HEK293 (cell line): Measurements from ENCODE around the gene GPAM.

Source experiments
- CTCF ChIA-PET: fragments of 350-600 bp; formaldehyde crosslinking; extraction: SDS; loops from one replicate; lab custom pipeline; 2021; ENCODE audit warnings: antibody characterized with exemption; lab: Yijun Ruan, JAX
- POLR2A ChIA-PET: fragments of 300-600 bp; formaldehyde crosslinking; extraction: SDS; loops from one replicate; lab custom pipeline; 2020; ENCODE audit warnings: antibody characterized with exemption, inconsistent platforms; lab: Yijun Ruan, JAX
- H3K27ac ChIP-seq: fragments of 200-500 bp; sonication (Bioruptor generic); 2 replicates; pipeline ENCODE4 v1.5.1; 2014; ENCODE audit warnings: low read depth, low read length, control low read depth, inconsistent platforms; ENCODE audit errors: extremely low read depth
- H3K36me3 ChIP-seq, 2 experiments: fragments of 200-500 bp in 1 of 2; sonication (Bioruptor generic) in 1 of 2; 1 replicate in 1 of 2; 2 replicates in 1 of 2; pipeline ENCODE4 v1.5.1; 2014 to 2017; ENCODE audit warnings: inconsistent platforms in 2 of 2, low read length in 2 of 2; ENCODE audit not compliant: control insufficient read depth in 2 of 2, insufficient read depth in 1 of 2
- H3K4me1 ChIP-seq: fragments of 200-500 bp; sonication (Bioruptor generic); 2 replicates; pipeline ENCODE4 v1.5.1; 2014; ENCODE audit warnings: mild to moderate bottlenecking, low read length, inconsistent platforms; ENCODE audit not compliant: control insufficient read depth, insufficient read depth
- H3K4me3 ChIP-seq: 2 replicates; pipeline ENCODE4 v1.5.1; 2011; ENCODE audit warnings: low read depth, mild to moderate bottlenecking, control low read depth, low read length, moderate library complexity
- H3K9me3 ChIP-seq: fragments of 200-500 bp; sonication (Bioruptor generic); 2 replicates; pipeline ENCODE4 v1.5.1; 2014; ENCODE audit warnings: low read depth, low read length, inconsistent platforms; ENCODE audit not compliant: control insufficient read depth, insufficient read depth
- GLI4 ChIP-seq: fragments of 450-650 bp; formaldehyde crosslinking; IDR thresholded peaks from 2 replicates; pipeline ENCODE4 v1.5.1; 2016; ENCODE audit warnings: missing biosample characterization, missing genetic modification characterization
- KLF10 ChIP-seq: fragments of 450-650 bp; IDR thresholded peaks from 2 replicates; pipeline ENCODE4 v1.5.1; 2018; ENCODE audit warnings: missing biosample characterization, mild to moderate bottlenecking, missing genetic modification characterization
- SCRT2 ChIP-seq: fragments of 450-650 bp; formaldehyde crosslinking; IDR thresholded peaks from 2 replicates; pipeline ENCODE4 v1.5.1; 2016; ENCODE audit warnings: missing biosample characterization, missing genetic modification characterization
- ZBTB1 ChIP-seq: fragments of 450-650 bp; formaldehyde crosslinking; IDR thresholded peaks from 2 replicates; pipeline ENCODE4 v1.5.1; 2016; ENCODE audit warnings: missing biosample characterization, missing genetic modification characterization
- ZNF132 ChIP-seq: fragments of 450-650 bp; formaldehyde crosslinking; IDR thresholded peaks from 2 replicates; pipeline ENCODE4 v1.5.1; 2017; ENCODE audit warnings: missing biosample characterization, missing genetic modification characterization, borderline replicate concordance
- ZNF248 ChIP-seq: fragments of 450-650 bp; formaldehyde crosslinking; IDR thresholded peaks from 2 replicates; pipeline ENCODE4 v1.5.1; 2017; ENCODE audit warnings: missing biosample characterization, missing genetic modification characterization
- ZNF341 ChIP-seq: fragments of 450-650 bp; formaldehyde crosslinking; IDR thresholded peaks from 2 replicates; pipeline ENCODE4; 2016; ENCODE audit warnings: low read depth, missing biosample characterization, missing genetic modification characterization
- ZNF433 ChIP-seq: fragments of 450-650 bp; formaldehyde crosslinking; IDR thresholded peaks from 2 replicates; pipeline ENCODE4 v1.5.1; 2016; ENCODE audit warnings: missing biosample characterization, missing genetic modification characterization, low read depth
- ZNF530 ChIP-seq: fragments of 450-650 bp; formaldehyde crosslinking; IDR thresholded peaks from 2 replicates; pipeline ENCODE4 v1.5.1; 2016; ENCODE audit warnings: low read depth, missing biosample characterization, missing genetic modification characterization
- ZNF600 ChIP-seq: fragments of 450-650 bp; formaldehyde crosslinking; IDR thresholded peaks from 2 replicates; pipeline ENCODE4 v1.5.1; 2016; ENCODE audit warnings: missing biosample characterization, missing genetic modification characterization
- ZNF629 ChIP-seq: fragments of 450-650 bp; formaldehyde crosslinking; IDR thresholded peaks from 2 replicates; pipeline ENCODE4 v1.5.1; 2017; ENCODE audit warnings: missing biosample characterization, missing genetic modification characterization
- ZNF785 ChIP-seq: fragments of 450-650 bp; formaldehyde crosslinking; IDR thresholded peaks from 2 replicates; pipeline ENCODE4 v1.5.1; 2016; ENCODE audit warnings: missing biosample characterization, missing genetic modification characterization
- TF ChIP-seq, protein P1 (sequence below): fragments of 450-650 bp; IDR thresholded peaks from 2 replicates; pipeline ENCODE4 v1.5.1; 2018; ENCODE audit warnings: missing biosample characterization, missing genetic modification characterization
- TF ChIP-seq, protein P2 (sequence below): fragments of 450-650 bp; formaldehyde crosslinking; IDR thresholded peaks from 2 replicates; pipeline ENCODE4 v1.5.1; 2016; ENCODE audit warnings: missing biosample characterization, missing genetic modification characterization
- TF ChIP-seq, protein P3 (sequence below): fragments of 450-650 bp; formaldehyde crosslinking; IDR thresholded peaks from 2 replicates; pipeline ENCODE4 v1.5.1; 2016; ENCODE audit warnings: missing biosample characterization, missing genetic modification characterization
- TF ChIP-seq, protein P4 (sequence below): fragments of 450-650 bp; formaldehyde crosslinking; conservative IDR thresholded peaks from 2 replicates; pipeline ENCODE4 v1.5.1; 2016; ENCODE audit warnings: low read depth, missing biosample characterization, missing genetic modification characterization
- TF ChIP-seq, protein P5 (sequence below): fragments of 450-650 bp; formaldehyde crosslinking; IDR thresholded peaks from 2 replicates; pipeline ENCODE4 v1.5.1; 2016; ENCODE audit warnings: missing biosample characterization, missing genetic modification characterization, borderline replicate concordance

GPAM gene

DNA sequence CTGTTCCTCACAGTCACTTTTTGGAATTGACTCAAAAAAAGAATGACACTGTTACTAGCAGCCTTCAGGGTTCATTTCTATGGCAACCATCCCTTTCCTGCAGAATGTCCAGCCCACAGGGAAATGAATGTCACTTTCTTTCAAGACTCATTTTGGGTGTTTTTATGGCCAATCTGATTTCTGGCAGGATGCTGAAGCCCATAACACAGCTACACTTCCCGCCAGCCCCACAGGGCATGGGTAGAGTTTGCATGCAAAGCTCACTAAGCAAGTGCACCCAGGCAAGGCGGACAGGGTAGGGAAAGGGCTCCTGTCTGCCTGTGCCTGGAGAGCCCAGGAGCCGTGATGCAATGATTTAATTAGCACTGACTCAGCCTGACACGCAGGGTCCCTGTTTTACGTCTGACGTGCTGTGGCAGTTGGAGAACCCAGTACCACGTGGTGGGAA, 26.1 kb upstream of the GPAM start (continued):
- TF ChIP-seq, protein P1, sequence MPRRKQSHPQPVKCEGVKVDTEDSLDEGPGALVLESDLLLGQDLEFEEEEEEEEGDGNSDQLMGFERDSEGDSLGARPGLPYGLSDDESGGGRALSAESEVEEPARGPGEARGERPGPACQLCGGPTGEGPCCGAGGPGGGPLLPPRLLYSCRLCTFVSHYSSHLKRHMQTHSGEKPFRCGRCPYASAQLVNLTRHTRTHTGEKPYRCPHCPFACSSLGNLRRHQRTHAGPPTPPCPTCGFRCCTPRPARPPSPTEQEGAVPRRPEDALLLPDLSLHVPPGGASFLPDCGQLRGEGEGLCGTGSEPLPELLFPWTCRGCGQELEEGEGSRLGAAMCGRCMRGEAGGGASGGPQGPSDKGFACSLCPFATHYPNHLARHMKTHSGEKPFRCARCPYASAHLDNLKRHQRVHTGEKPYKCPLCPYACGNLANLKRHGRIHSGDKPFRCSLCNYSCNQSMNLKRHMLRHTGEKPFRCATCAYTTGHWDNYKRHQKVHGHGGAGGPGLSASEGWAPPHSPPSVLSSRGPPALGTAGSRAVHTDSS (tag by site-specific recombination): no peak
- no peak for TF ChIP-seq ZNF341 (tag by site-specific recombination)
- TF ChIP-seq ZBTB1: no peak
- TF ChIP-seq, protein P2, sequence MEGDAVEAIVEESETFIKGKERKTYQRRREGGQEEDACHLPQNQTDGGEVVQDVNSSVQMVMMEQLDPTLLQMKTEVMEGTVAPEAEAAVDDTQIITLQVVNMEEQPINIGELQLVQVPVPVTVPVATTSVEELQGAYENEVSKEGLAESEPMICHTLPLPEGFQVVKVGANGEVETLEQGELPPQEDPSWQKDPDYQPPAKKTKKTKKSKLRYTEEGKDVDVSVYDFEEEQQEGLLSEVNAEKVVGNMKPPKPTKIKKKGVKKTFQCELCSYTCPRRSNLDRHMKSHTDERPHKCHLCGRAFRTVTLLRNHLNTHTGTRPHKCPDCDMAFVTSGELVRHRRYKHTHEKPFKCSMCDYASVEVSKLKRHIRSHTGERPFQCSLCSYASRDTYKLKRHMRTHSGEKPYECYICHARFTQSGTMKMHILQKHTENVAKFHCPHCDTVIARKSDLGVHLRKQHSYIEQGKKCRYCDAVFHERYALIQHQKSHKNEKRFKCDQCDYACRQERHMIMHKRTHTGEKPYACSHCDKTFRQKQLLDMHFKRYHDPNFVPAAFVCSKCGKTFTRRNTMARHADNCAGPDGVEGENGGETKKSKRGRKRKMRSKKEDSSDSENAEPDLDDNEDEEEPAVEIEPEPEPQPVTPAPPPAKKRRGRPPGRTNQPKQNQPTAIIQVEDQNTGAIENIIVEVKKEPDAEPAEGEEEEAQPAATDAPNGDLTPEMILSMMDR: no peak
- TF ChIP-seq GLI4 (tag by site-specific recombination): no peak
- TF ChIP-seq KLF10 (tag by site-specific recombination): no peak
- TF ChIP-seq, protein P3, sequence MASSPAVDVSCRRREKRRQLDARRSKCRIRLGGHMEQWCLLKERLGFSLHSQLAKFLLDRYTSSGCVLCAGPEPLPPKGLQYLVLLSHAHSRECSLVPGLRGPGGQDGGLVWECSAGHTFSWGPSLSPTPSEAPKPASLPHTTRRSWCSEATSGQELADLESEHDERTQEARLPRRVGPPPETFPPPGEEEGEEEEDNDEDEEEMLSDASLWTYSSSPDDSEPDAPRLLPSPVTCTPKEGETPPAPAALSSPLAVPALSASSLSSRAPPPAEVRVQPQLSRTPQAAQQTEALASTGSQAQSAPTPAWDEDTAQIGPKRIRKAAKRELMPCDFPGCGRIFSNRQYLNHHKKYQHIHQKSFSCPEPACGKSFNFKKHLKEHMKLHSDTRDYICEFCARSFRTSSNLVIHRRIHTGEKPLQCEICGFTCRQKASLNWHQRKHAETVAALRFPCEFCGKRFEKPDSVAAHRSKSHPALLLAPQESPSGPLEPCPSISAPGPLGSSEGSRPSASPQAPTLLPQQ (tag by site-specific recombination): 0 out of 2 replicates have a peak, but pooled peaks have one; percentile 28
- TF ChIP-seq ZNF785 (tag by site-specific recombination): no peak
- TF ChIP-seq ZNF629 (tag by site-specific recombination): peak; percentile 85
- TF ChIP-seq, protein P4, sequence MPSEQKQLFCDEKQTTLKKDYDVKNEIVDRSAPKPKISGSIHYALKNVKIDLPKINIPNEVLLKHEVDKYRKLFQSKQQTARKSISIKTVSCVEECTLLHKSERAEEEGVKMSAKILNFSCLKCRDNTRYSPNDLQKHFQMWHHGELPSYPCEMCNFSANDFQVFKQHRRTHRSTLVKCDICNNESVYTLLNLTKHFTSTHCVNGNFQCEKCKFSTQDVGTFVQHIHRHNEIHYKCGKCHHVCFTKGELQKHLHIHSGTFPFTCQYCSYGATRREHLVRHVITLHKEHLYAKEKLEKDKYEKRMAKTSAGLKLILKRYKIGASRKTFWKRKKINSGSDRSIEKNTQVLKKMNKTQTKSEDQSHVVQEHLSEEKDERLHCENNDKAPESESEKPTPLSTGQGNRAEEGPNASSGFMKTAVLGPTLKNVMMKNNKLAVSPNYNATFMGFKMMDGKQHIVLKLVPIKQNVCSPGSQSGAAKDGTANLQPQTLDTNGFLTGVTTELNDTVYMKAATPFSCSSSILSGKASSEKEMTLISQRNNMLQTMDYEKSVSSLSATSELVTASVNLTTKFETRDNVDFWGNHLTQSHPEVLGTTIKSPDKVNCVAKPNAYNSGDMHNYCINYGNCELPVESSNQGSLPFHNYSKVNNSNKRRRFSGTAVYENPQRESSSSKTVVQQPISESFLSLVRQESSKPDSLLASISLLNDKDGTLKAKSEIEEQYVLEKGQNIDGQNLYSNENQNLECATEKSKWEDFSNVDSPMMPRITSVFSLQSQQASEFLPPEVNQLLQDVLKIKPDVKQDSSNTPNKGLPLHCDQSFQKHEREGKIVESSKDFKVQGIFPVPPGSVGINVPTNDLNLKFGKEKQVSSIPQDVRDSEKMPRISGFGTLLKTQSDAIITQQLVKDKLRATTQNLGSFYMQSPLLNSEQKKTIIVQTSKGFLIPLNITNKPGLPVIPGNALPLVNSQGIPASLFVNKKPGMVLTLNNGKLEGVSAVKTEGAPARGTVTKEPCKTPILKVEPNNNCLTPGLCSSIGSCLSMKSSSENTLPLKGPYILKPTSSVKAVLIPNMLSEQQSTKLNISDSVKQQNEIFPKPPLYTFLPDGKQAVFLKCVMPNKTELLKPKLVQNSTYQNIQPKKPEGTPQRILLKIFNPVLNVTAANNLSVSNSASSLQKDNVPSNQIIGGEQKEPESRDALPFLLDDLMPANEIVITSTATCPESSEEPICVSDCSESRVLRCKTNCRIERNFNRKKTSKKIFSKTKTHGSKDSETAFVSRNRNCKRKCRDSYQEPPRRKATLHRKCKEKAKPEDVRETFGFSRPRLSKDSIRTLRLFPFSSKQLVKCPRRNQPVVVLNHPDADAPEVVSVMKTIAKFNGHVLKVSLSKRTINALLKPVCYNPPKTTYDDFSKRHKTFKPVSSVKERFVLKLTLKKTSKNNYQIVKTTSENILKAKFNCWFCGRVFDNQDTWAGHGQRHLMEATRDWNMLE (tag by site-specific recombination): 0 out of 2 replicates have a peak, but pooled peaks have one; percentile 13

DNA sequence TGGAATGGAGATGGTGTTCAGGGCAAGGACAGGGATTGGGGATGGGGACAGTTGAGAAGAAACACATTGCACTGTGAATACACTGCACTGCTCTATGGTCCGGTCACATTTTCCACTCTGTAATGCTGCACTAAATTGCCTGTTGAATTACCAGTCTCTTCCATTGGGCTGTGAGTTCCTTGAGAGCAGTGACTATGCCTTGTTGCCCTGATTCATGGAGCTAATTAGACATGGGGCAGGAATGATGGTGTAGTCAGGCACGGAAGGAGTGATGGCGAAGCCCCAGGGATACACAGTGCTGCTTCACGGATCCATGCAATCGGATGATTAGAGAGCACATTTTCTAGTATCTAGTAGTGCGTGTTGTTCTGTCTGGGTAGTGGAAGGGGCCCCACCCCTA, 25.4 kb upstream of the GPAM start:
- Histone ChIP-seq H3K9me3 (no peaks in the 10 kb centered on the region), H3K27ac (no peak overlapping the region), H3K4me3 (no peak overlapping the region), H3K36me3 (no peaks in the 10 kb centered on the region), H3K4me1 (no peaks in the 10 kb centered on the region)
- TF ChIP-seq, protein P5, sequence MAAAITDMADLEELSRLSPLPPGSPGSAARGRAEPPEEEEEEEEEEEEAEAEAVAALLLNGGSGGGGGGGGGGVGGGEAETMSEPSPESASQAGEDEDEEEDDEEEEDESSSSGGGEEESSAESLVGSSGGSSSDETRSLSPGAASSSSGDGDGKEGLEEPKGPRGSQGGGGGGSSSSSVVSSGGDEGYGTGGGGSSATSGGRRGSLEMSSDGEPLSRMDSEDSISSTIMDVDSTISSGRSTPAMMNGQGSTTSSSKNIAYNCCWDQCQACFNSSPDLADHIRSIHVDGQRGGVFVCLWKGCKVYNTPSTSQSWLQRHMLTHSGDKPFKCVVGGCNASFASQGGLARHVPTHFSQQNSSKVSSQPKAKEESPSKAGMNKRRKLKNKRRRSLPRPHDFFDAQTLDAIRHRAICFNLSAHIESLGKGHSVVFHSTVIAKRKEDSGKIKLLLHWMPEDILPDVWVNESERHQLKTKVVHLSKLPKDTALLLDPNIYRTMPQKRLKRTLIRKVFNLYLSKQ: no peak
- no peak for TF ChIP-seq ZNF530 (tag by site-specific recombination)
- TF ChIP-seq ZNF433 (tag by site-specific recombination): no peak
- peak; percentile 34; the same call in 1 of the 2 replicates for TF ChIP-seq SCRT2 (tag by site-specific recombination)
- no peak for TF ChIP-seq ZNF248
- no peak for TF ChIP-seq ZNF132 (tag by site-specific recombination)
- no peak for TF ChIP-seq ZNF600 (tag by site-specific recombination)
- ChIA-PET CTCF (no interaction called here), POLR2A (no interaction called here)
